OCI-LY7 (cell line): ENCODE data around the gene SKP2. TPM values are rescaled to one million over a fixed set of nuclear protein-coding genes. Genes with fewer than 3 reads are reported as not detected.

Source experiments
- BruUV-seq: library from RNA; stranded (reverse); fragments of 400-500 nt; replicated peaks from 2 replicates; lab custom pipeline; 2021; lab: Mats Ljungman, UMichigan
- CTCF ChIA-PET: fragments of 300-600 bp; sonication (Branson Sonifier 250); formaldehyde crosslinking; loops from one replicate; lab custom pipeline; 2022; ENCODE audit warnings: antibody characterized with exemption; ENCODE audit not compliant: unreplicated experiment; lab: Charles Lee
- POLR2A ChIA-PET: fragments of 300-600 bp; sonication (Branson Sonifier 250); formaldehyde crosslinking; loops from one replicate; lab custom pipeline; 2022; ENCODE audit warnings: antibody characterized with exemption; lab: Charles Lee
- DNase-seq: peaks from one replicate; pipeline ENCODE4 v3.0.0-alpha.2; 2015; ENCODE audit warnings: low spot score
- H2AFZ ChIP-seq: fragments of 200-600 bp; sonication (generic), shearing (Covaris generic); 2 replicates; pipeline ENCODE4 v1.6.1; 2014; ENCODE audit warnings: mild to moderate bottlenecking, antibody characterized with exemption, low read length, moderate library complexity
- H3K27ac ChIP-seq: fragments of 200-600 bp; sonication (generic); 2 replicates; pipeline ENCODE4 v1.5.1; 2014; ENCODE audit warnings: mixed run types, low read depth, mild to moderate bottlenecking, moderate library complexity, low read length, inconsistent platforms; ENCODE audit not compliant: poor library complexity, severe bottlenecking
- H3K36me3 ChIP-seq: fragments of 200-600 bp; sonication (generic); 2 replicates; pipeline ENCODE4 v1.6.1; 2014; ENCODE audit warnings: mild to moderate bottlenecking, antibody characterized with exemption, low read length, moderate library complexity, mixed read lengths; ENCODE audit not compliant: insufficient read depth
- H3K4me1 ChIP-seq: fragments of 200-600 bp; sonication (generic); 2 replicates; pipeline ENCODE4 v1.5.1; 2014; ENCODE audit warnings: mild to moderate bottlenecking, low read length; ENCODE audit not compliant: insufficient read depth, poor library complexity, severe bottlenecking
- H3K4me2 ChIP-seq: fragments of 200-600 bp; sonication (generic); 2 replicates; pipeline ENCODE4 v1.6.1; 2014; ENCODE audit warnings: mild to moderate bottlenecking, low read length
- H3K4me3 ChIP-seq: fragments of 200-600 bp; sonication (generic); 2 replicates; pipeline ENCODE4 v1.5.1; 2014; ENCODE audit warnings: mild to moderate bottlenecking, low read depth, low read length; ENCODE audit not compliant: poor library complexity, severe bottlenecking
- H3K79me2 ChIP-seq: fragments of 200-600 bp; sonication (generic); 2 replicates; pipeline ENCODE4 v1.6.1; 2016; ENCODE audit warnings: low read depth, mild to moderate bottlenecking, low read length, moderate library complexity, mixed read lengths; ENCODE audit not compliant: insufficient read depth
- H3K9me2 ChIP-seq: fragments of 200-600 bp; sonication (generic); 2 replicates; pipeline ENCODE4 v1.6.1; 2016; ENCODE audit warnings: mild to moderate bottlenecking, low read length, mixed read lengths; ENCODE audit not compliant: insufficient read depth
- H3K9me3 ChIP-seq: fragments of 200-600 bp; sonication (generic); 2 replicates; pipeline ENCODE4 v1.6.1; 2014; ENCODE audit warnings: mild to moderate bottlenecking, mixed run types, low read length, mixed read lengths
- H4K20me1 ChIP-seq: fragments of 200-600 bp; sonication (generic); 2 replicates; pipeline ENCODE4 v1.6.1; 2014; ENCODE audit warnings: mild to moderate bottlenecking, antibody characterized with exemption, low read length, moderate library complexity, mixed read lengths; ENCODE audit not compliant: insufficient read depth
- CTCF ChIP-seq: fragments of 200-600 bp; sonication (generic); conservative IDR thresholded peaks from 2 replicates; pipeline ENCODE4 v1.5.1; 2014; ENCODE audit warnings: mild to moderate bottlenecking, antibody characterized with exemption, low read length, moderate library complexity, mixed read lengths
- EZH2phosphoT487 ChIP-seq: fragments of 200-600 bp; sonication (generic); IDR thresholded peaks from 2 replicates; pipeline ENCODE4 v1.6.1; 2018; ENCODE audit warnings: low read depth, borderline replicate concordance, mild to moderate bottlenecking, mixed run types, antibody characterized with exemption, low read length, moderate library complexity, mixed read lengths
- intact Hi-C: fragments of 100-400 bp; cut with micrococcal nuclease; formaldehyde crosslinking; loops from one replicate; pipeline ENCODE4 v1.10.0; 2022; ENCODE audit not compliant: unreplicated experiment
- total RNA-seq, 2 experiments: library from RNA; depleted of rRNA in 1 of 2; stranded (reverse); fragments of >200 nt in 1 of 2; shearing (Covaris generic) in 1 of 2; gene quantifications; 2 replicates each; pipeline ENCODE4 v1.2.3, GENCODE V29; 2014 to 2022

Gene SKP2
- total RNA-seq, 2 experiments from 2014 or later, result 71.8 to 74.0 TPM

GRCh38 chr5:36178524-36178890 lies 26.6 kb downstream of the SKP2 start:
- Histone ChIP-seq H2AFZ (no peak overlapping the region), H3K4me1 (peaks cover 14% of the 10 kb centered on the region), H3K9me2 (no peaks in the 10 kb centered on the region), H4K20me1 (peaks cover 4% of the 10 kb centered on the region; the same call in 1 of the 2 replicates), H3K4me2 (no peak overlapping the region), H3K27ac (no peak overlapping the region), H3K79me2 (peaks cover 4% of the 10 kb centered on the region; the same call in 1 of the 2 replicates), H3K36me3 (peaks cover 96% of the 10 kb centered on the region), H3K9me3 (no peaks in the 10 kb centered on the region), H3K4me3 (no peak overlapping the region)
- intact Hi-C loops, result loop anchor here (1.0 to 2.0 kb wide), 2 partner anchors 62 to 220 kb away; partner anchors contain the start of gene NADK2
- no peak for DNase-seq
- ChIA-PET POLR2A (interaction anchor here (0.6 to 1.2 kb wide), 5 partner anchors 24 to 168 kb away, joined by 3 to 4 read pairs (median 3); no protein-coding TSS in a partner anchor), CTCF (interaction anchor here (0.7 to 0.9 kb wide), 3 partner anchors 18 to 214 kb away, joined by 3 read pairs; no protein-coding TSS in a partner anchor)
- no peak for TF ChIP-seq CTCF
- no peak for TF ChIP-seq EZH2phosphoT487
- no TSS peak for BruUV-seq

GRCh38 chr5:36179950-36180349 lies 28.0 kb downstream of the SKP2 start:
- H3K79me2 ChIP-seq, result peaks cover 4% of the 10 kb centered on the region; the same call in 1 of the 2 replicates
- no TSS peak for BruUV-seq
- no peak for TF ChIP-seq EZH2phosphoT487
- no peak for TF ChIP-seq CTCF
- H3K4me1 ChIP-seq, result peaks cover 14% of the 10 kb centered on the region
- ChIA-PET POLR2A (no interaction called here), CTCF (no interaction called here)
- DNase-seq, result no peak
- no peak overlapping the region for H3K27ac ChIP-seq
- no peaks in the 10 kb centered on the region for H3K9me2 ChIP-seq
- H3K36me3 ChIP-seq, result peaks cover 88% of the 10 kb centered on the region
- no peaks in the 10 kb centered on the region for H3K9me3 ChIP-seq
- no peak overlapping the region for H2AFZ ChIP-seq
- H3K4me2 ChIP-seq, result no peak overlapping the region
- H3K4me3 ChIP-seq, result no peak overlapping the region
- intact Hi-C loops, result loop anchor here (2.0 kb wide), 1 partner anchor 61 kb away; the partner anchor contains the start of gene NADK2
- peaks cover 4% of the 10 kb centered on the region; the same call in 1 of the 2 replicates for H4K20me1 ChIP-seq
